HepG2 (cell line): Measurements from ENCODE around the gene STIMATE. TPM values are rescaled to one million over a fixed set of nuclear protein-coding genes. Genes with fewer than 3 reads are reported as not detected.

ENCODE experiments used
- MIXL1 ChIP-seq: IDR thresholded peaks from 2 replicates; pipeline ENCODE4 v1.6.1; 2016
- NBN ChIP-seq: fragments of 450-650 bp; conservative IDR thresholded peaks from 2 replicates; pipeline ENCODE4 v1.6.1; 2017
- SAFB2 ChIP-seq: sonication (generic); formaldehyde crosslinking; IDR thresholded peaks from 2 replicates; pipeline ENCODE4 v1.5.1; 2020; ENCODE audit warnings: missing genetic modification reagents, low read depth, mild to moderate bottlenecking, borderline replicate concordance
- SMAD1 ChIP-seq: sonication (generic); formaldehyde crosslinking; IDR thresholded peaks from 2 replicates; pipeline ENCODE4 v1.4.0; 2020; ENCODE audit warnings: missing genetic modification reagents, low read depth, mild to moderate bottlenecking, borderline replicate concordance
- ZBTB39 ChIP-seq: sonication (generic); formaldehyde crosslinking; IDR thresholded peaks from 2 replicates; pipeline ENCODE4 v1.5.0; 2020; ENCODE audit warnings: missing genetic modification reagents
- ZNF350 ChIP-seq: sonication (generic); formaldehyde crosslinking; IDR thresholded peaks from 2 replicates; pipeline ENCODE4 v1.4.0; 2020; ENCODE audit warnings: mild to moderate bottlenecking, low read depth, missing genetic modification reagents, borderline replicate concordance
- ZNF644 ChIP-seq: IDR thresholded peaks from 2 replicates; pipeline ENCODE4 v1.6.1; 2016; ENCODE audit warnings: low read depth
- ZSCAN5A ChIP-seq: sonication (generic); formaldehyde crosslinking; IDR thresholded peaks from 2 replicates; pipeline ENCODE4 v1.8.0; 2022; ENCODE audit warnings: mild to moderate bottlenecking, missing genetic modification reagents, borderline replicate concordance
- polyA plus RNA-seq, 8 experiments: library from polyadenylated mRNA; depleted of rRNA in 3 of 8; stranded (reverse) in 7 of 8; unstranded in 1 of 8; fragments of >200 nt; fragmentation: Illumina TruSeq in 4 of 8; extraction: Trizol in 4 of 8; gene quantifications; 2 replicates each; pipeline versions ENCODE4 v1.2.1 to v1.2.3, GENCODE V29; 2011 to 2016; ENCODE audit warnings: low read depth in 4 of 8, missing spikeins in 1 of 8, mixed read lengths in 1 of 8; ENCODE audit not compliant: insufficient read depth in 1 of 8
- total RNA-seq, 5 experiments: library from RNA; depleted of rRNA; stranded (reverse); fragments of >200 nt; fragmentation: Illumina TruSeq; extraction: Trizol; gene quantifications; 2 replicates each; pipeline ENCODE4 v1.2.3, GENCODE V29; 2016; ENCODE audit warnings: low read depth in 1 of 5
- TF ChIP-seq, protein P1 (sequence below): sonication (generic); formaldehyde crosslinking; IDR thresholded peaks from 2 replicates; pipeline ENCODE4 v1.8.1; 2023; ENCODE audit warnings: mild to moderate bottlenecking, missing genetic modification reagents
- TF ChIP-seq, protein P2 (sequence below): sonication (generic); formaldehyde crosslinking; IDR thresholded peaks from 2 replicates; pipeline ENCODE4 v1.5.0; 2020; ENCODE audit warnings: mild to moderate bottlenecking, missing genetic modification reagents
- TF ChIP-seq, protein P3 (sequence below): sonication (generic); formaldehyde crosslinking; IDR thresholded peaks from 2 replicates; pipeline ENCODE4 v1.4.0; 2020; ENCODE audit warnings: missing genetic modification reagents
- TF ChIP-seq, protein P4 (sequence below): sonication (generic); formaldehyde crosslinking; IDR thresholded peaks from 2 replicates; pipeline ENCODE4 v1.5.1; 2020; ENCODE audit warnings: mild to moderate bottlenecking, missing genetic modification reagents, moderate library complexity

STIMATE gene
- total and polyA plus RNA-seq, 2 of the 13 experiments (the other 11 are each of a cell fraction or from before 2014, with no cell fraction given), result 5.7 to 11.7 TPM

DNA sequence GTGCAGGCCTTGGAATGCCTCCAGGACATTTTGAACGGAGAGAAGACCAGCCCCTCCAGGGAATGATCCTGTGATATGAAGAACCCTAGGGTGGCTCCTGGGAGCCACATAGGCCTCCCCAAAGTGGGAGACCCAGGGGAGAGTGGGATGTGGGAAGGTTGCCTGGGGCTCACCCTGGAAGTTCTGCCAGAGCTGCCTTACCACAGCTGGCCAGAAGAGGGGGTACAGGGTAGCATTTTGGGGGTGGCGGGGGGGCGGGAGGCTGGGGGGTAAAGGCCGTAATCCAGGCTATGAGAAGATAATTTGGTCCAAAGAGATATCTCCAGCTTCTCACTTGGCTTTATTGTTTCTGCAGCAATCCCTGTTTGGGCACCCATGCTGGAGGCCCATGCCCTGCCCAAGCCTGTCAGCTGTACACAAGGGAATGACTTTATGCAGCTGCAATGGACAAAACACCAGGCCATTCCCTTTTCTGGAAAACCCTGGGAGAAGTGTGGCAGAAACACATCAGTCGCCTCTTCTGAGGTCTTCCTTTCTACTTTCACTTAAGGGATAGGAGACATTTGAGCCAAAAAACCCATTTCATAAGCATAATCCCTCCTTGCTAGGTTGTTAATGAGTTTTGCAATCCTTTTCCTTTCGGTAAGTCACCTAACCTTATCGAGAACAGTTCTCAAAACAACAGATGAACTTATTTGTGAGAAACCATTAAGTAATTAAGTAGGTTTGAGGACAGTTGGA is 51.5 kb downstream of the STIMATE start (continued):
- TF ChIP-seq, protein P1, sequence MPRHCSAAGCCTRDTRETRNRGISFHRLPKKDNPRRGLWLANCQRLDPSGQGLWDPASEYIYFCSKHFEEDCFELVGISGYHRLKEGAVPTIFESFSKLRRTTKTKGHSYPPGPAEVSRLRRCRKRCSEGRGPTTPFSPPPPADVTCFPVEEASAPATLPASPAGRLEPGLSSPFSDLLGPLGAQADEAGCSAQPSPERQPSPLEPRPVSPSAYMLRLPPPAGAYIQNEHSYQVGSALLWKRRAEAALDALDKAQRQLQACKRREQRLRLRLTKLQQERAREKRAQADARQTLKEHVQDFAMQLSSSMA (CRISPR knock-in tag), result no peak
- 0 out of 2 replicates have a peak, but pooled peaks have one; percentile 4 for TF ChIP-seq ZNF350 (CRISPR knock-in tag)
- TF ChIP-seq, protein P2, sequence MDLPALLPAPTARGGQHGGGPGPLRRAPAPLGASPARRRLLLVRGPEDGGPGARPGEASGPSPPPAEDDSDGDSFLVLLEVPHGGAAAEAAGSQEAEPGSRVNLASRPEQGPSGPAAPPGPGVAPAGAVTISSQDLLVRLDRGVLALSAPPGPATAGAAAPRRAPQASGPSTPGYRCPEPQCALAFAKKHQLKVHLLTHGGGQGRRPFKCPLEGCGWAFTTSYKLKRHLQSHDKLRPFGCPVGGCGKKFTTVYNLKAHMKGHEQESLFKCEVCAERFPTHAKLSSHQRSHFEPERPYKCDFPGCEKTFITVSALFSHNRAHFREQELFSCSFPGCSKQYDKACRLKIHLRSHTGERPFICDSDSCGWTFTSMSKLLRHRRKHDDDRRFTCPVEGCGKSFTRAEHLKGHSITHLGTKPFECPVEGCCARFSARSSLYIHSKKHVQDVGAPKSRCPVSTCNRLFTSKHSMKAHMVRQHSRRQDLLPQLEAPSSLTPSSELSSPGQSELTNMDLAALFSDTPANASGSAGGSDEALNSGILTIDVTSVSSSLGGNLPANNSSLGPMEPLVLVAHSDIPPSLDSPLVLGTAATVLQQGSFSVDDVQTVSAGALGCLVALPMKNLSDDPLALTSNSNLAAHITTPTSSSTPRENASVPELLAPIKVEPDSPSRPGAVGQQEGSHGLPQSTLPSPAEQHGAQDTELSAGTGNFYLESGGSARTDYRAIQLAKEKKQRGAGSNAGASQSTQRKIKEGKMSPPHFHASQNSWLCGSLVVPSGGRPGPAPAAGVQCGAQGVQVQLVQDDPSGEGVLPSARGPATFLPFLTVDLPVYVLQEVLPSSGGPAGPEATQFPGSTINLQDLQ (CRISPR knock-in tag), result no peak
- TF ChIP-seq, protein P3, sequence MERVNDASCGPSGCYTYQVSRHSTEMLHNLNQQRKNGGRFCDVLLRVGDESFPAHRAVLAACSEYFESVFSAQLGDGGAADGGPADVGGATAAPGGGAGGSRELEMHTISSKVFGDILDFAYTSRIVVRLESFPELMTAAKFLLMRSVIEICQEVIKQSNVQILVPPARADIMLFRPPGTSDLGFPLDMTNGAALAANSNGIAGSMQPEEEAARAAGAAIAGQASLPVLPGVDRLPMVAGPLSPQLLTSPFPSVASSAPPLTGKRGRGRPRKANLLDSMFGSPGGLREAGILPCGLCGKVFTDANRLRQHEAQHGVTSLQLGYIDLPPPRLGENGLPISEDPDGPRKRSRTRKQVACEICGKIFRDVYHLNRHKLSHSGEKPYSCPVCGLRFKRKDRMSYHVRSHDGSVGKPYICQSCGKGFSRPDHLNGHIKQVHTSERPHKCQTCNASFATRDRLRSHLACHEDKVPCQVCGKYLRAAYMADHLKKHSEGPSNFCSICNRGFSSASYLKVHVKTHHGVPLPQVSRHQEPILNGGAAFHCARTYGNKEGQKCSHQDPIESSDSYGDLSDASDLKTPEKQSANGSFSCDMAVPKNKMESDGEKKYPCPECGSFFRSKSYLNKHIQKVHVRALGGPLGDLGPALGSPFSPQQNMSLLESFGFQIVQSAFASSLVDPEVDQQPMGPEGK (CRISPR knock-in tag), result peak; percentile 50
- no peak for TF ChIP-seq SMAD1 (CRISPR knock-in tag)
- no peak for TF ChIP-seq ZBTB39 (CRISPR knock-in tag)
- TF ChIP-seq ZNF644, result no peak
- no peak for TF ChIP-seq NBN
- TF ChIP-seq, protein P4, sequence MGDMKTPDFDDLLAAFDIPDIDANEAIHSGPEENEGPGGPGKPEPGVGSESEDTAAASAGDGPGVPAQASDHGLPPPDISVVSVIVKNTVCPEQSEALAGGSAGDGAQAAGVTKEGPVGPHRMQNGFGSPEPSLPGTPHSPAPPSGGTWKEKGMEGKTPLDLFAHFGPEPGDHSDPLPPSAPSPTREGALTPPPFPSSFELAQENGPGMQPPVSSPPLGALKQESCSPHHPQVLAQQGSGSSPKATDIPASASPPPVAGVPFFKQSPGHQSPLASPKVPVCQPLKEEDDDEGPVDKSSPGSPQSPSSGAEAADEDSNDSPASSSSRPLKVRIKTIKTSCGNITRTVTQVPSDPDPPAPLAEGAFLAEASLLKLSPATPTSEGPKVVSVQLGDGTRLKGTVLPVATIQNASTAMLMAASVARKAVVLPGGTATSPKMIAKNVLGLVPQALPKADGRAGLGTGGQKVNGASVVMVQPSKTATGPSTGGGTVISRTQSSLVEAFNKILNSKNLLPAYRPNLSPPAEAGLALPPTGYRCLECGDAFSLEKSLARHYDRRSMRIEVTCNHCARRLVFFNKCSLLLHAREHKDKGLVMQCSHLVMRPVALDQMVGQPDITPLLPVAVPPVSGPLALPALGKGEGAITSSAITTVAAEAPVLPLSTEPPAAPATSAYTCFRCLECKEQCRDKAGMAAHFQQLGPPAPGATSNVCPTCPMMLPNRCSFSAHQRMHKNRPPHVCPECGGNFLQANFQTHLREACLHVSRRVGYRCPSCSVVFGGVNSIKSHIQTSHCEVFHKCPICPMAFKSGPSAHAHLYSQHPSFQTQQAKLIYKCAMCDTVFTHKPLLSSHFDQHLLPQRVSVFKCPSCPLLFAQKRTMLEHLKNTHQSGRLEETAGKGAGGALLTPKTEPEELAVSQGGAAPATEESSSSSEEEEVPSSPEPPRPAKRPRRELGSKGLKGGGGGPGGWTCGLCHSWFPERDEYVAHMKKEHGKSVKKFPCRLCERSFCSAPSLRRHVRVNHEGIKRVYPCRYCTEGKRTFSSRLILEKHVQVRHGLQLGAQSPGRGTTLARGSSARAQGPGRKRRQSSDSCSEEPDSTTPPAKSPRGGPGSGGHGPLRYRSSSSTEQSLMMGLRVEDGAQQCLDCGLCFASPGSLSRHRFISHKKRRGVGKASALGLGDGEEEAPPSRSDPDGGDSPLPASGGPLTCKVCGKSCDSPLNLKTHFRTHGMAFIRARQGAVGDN (CRISPR knock-in tag), result 0 out of 2 replicates have a peak, but pooled peaks have one; percentile 3
- TF ChIP-seq ZSCAN5A (CRISPR knock-in tag), result no peak
- TF ChIP-seq MIXL1 (CRISPR knock-in tag), result no peak
- no peak for TF ChIP-seq SAFB2 (CRISPR knock-in tag)
